ENCODE results near the gene IL23A.
A peak's percentile ranks its signal among the peaks of the same experiment; 100 is the strongest.
"Not testable (repeated sequence)": the region's sequence is repeated elsewhere in the genome, so short reads cannot be mapped to it uniquely, and the experiment has no call there.

The IL23A gene

DNA sequence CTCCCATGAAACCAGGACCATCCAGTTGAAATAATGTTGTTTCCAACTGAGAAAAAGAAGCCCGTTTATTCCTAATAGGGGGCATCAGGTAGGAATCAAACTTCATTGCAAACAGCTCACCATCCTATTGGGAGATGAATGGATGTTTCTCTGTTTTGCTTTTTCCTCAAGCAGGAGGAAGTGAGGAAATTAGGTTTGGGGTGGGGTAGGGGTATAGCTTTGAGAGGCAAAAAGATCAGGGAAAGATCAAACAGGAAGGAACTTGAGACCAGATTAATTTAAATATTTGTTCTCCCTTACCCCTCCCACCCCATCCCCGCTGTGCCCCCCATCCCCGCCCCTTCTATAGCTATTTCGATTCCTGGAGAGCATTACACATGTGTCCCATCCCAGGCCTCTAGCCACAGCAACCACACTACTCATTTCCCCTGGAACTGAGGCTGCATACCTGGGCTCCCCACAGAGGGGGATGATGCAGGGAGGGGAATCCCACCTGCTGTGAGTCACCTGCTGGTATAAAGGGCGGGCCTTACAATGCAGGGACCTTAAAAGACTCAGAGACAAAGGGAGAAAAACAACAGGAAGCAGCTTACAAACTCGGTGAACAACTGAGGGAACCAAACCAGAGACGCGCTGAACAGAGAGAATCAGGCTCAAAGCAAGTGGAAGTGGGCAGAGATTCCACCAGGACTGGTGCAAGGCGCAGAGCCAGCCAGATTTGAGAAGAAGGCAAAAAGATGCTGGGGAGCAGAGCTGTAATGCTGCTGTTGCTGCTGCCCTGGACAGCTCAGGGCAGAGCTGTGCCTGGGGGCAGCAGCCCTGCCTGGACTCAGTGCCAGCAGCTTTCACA, at the start of gene IL23A:
Gene IL23A (plus strand): TSS at position 577 of the 850 bp plus-strand sequence. CDS start 161 bp downstream, at position 738.
- DNase-seq: peak; percentile 81

GRCh38 chr12:56293795-56294194, 44.9 kb upstream of the IL23A start:
- no peak for DNase-seq

DNA sequence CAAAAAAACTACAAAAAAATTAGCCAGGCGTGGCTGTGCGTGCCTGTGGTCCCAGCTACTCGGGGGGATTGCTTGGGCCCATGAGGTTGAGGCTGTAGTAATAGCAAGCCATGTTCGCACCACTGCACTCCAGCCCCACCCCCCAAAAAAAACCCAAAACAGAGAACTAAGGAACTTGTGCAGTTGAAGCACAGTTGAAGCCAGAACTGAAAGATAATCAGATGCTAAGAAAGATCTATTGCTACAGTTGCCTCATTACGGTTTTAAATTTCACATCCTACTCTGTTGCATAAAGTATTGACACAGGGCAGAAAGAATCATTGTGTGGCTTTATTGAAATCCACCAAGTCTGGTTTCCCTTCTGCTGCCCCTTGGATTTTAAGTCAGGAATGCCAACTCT, 42.4 kb upstream of the IL23A start:
- no peak for DNase-seq

DNA sequence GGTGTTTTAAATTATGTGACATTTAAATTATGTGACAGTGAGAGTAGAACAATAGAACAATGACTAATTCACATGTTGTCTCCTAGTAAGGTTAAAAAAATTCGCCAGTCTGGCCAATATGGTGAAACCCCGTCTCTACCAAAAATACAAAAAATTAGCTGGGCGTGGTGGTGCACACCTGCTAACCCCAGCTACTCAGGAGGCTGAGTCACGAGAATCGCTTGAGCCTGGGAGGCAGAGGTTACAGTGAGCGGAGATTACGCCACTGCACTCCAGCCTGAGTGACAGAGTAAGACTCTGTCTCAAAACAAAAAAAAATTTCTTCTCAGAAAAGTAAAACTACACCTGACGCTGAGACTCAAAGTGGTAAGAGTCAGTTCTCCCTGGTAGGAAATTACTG, 41.3 kb upstream of the IL23A start:
- DNase-seq: no peak

DNA sequence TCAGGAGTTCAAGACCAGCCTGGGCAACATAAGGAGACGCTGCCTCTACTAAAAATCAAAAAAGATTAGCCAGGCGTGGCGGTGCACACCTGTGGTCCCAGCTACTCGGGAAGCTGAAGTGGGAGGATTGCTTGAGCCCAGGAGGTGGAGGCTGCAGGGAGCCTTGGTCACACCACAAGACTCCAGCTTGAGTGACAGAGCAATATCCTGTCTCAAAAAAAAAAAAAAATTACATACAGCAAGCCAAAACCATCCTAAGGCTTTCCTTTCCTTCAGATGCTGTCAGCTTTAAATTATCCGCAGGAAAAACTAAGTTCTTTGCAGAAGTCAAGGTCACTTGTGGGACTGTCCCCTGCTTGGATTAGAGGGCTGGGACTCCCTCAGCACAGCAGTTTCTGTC, 39.9 kb upstream of the IL23A start:
- DNase-seq: no peak

GRCh38 chr12:56299308-56299852, 39.3 kb upstream of the IL23A start:
- DNase-seq: no peak

- peak; percentile 99 for DNase-seq
Observed at GRCh38 chr12:56299853-56300643, 38.6 kb upstream of the IL23A start, which contains the start of gene CS. TSS of gene CS (minus strand) at chr12:56300330. CDS start at chr12:56300201, 129 bp downstream.

- peak; percentile 35 for DNase-seq
Observed at GRCh38 chr12:56300644-56301464, 37.8 kb upstream of the IL23A start.

- DNase-seq: no peak
Observed at GRCh38 chr12:56304276-56304675, 34.4 kb upstream of the IL23A start.

GRCh38 chr12:56304872-56305590, 33.7 kb upstream of the IL23A start:
- no peak for DNase-seq

- DNase-seq: no peak
Observed at GRCh38 chr12:56307221-56307965, 31.3 kb upstream of the IL23A start.

- DNase-seq: no peak
Observed at GRCh38 chr12:56308714-56309113, 30.0 kb upstream of the IL23A start.

GRCh38 chr12:56311003-56311402, 27.7 kb upstream of the IL23A start:
- no peak for DNase-seq

DNA sequence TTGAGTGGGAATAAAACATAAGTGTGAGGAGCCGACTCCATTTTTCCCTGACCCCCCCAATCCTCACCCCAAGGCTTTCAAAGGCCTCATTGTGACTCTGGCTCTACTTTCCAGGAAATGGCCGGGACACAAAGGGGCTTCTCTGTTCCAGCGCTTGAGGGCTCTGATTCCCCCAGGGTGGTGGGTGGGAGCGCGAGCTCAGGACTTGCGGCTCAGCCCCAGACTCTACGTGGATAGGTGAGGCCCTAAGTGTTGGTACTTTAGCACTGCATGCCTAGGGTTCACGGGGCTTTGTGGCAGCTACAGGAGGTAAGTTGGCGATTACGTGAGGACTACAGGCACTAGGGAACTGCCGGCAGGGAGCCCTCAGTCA, 23.4 kb upstream of the IL23A start:
- no peak for DNase-seq

DNA sequence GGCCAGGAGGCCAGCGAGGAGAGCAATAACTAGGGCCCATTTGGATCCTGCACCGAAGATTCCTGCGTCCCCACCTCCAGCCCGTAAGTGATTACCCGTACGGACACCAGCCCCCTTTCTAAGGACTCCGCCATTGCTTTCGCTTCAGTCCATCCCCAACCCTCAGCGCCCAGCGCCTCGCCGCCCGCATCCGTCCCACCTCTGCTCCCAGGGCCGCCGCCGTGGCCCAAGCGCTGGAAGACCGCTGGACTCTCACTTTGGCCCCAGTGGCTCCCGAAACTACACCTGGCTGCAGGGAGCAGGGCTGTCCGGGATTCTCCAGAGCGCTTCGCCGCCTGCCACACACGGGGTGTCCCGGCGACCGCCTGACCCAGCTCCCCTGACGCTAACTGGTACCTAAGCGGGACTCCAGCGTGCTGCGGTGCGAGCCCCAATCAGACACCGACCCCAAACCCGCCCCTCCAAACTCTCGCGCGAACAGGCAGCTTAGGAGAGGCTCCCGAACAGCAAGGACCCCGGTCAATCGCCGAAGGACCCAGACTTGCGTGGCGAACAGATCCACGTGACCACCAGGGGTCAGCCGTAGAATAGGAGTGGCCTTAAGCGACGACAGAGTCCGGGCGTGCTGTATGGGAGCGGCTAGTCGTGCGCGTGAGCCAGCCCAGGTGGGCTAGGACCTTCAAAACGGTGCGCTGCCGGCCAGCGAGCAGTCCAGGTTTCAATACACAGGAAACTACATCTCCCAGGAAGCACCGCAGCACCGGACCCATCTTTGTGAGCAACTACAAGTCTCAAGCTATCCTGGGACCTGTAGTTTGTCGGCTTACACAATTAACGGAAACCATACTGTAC, 22.8 kb upstream of the IL23A start, which contains the start of gene CNPY2:
Gene CNPY2 (minus strand): TSS at position 367 of the 852 bp plus-strand sequence. CDS start 771 bp downstream, outside the sequence.
- DNase-seq: peak; percentile 99

DNA sequence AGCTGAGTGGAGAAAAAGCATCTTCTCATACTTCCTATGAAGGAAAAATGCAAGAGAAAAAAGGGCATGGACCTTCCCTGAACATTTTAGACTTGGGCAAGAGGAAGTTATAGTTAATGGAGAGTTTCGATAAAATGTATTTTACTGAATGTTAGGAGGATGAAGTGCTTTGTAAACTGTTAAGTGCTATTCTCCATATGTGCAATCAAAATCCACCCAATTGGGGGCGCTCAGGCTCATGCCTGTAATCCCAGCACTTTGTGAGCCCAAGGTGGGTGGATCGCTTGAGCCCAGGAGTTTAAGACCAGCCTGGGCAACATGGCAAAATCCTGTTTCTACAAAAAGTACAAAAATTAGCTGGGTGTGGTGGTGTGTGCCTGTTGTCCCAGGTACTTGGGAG, 21.0 kb upstream of the IL23A start:
- no peak for DNase-seq

- DNase-seq: no peak
Observed at GRCh38 chr12:56321027-56321426, 17.7 kb upstream of the IL23A start.

DNA sequence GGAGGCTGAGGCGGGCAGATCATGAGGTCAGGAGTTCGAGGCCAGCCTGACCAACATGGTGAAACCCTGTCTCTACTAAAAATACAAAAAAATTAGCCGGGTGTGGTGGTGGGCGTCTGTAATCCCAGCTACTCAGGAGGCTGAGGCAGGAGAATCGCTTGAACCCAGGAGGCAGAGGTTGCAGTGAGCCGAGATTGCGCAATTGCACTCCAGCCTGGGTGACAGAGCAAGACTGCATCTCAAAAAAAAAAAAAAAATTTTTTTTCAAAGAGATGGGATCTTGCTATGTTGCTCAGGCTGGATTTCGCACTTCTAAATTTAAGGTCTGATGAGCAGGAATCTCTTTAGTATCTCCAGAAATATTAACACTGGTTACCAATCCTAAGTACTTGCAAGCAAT, 17.1 kb upstream of the IL23A start:
- DNase-seq: not testable (repeated sequence)

- DNase-seq: no peak
Observed at GRCh38 chr12:56324206-56324605, 14.5 kb upstream of the IL23A start.

GRCh38 chr12:56326126-56326525, 12.6 kb upstream of the IL23A start:
- DNase-seq: no peak

All from COR-L47 (cell line).